ENCODE data around the gene AKIP1.

AKIP1 gene

GRCh38 chr11:8961401-8961800 lies 50.4 kb downstream of the AKIP1 start:
- H3K27ac ChIP-seq (ENCODE audit: low read length), result no peak overlapping the region
- no peaks in the 10 kb centered on the region for H3K27me3 ChIP-seq (ENCODE audit: control insufficient read depth in 1 of 2, insufficient read depth in 2 of 2, low read length in 2 of 2)
- H3K4me1 ChIP-seq (ENCODE audit: control insufficient read depth, insufficient read depth, low read length), result peaks cover 23% of the 10 kb centered on the region
- H3K4me3 ChIP-seq (ENCODE audit: low read length in 2 of 2), result no peak overlapping the region
- H3K9me3 ChIP-seq (ENCODE audit: control insufficient read depth in 2 of 2, low read length in 2 of 2), result no peaks in the 10 kb centered on the region
- H3K36me3 ChIP-seq (ENCODE audit: control insufficient read depth in 2 of 2, insufficient read depth in 2 of 2, low read length in 2 of 2), result peaks cover 2% of the 10 kb centered on the region in 2 donors
- H3K9ac ChIP-seq (ENCODE audit: low read length in 2 of 2), result peak overlapping the region in 1 of 2 donors; percentile 28

GRCh38 chr11:8962841-8963240 lies 51.9 kb downstream of the AKIP1 start:
- Histone ChIP-seq H3K27me3 (ENCODE audit: control insufficient read depth in 1 of 2, insufficient read depth in 2 of 2, low read length in 2 of 2) (no peaks in the 10 kb centered on the region), H3K27ac (ENCODE audit: low read length) (peak overlapping the region; percentile 98), H3K9me3 (ENCODE audit: control insufficient read depth in 2 of 2, low read length in 2 of 2) (no peaks in the 10 kb centered on the region), H3K36me3 (ENCODE audit: control insufficient read depth in 2 of 2, insufficient read depth in 2 of 2, low read length in 2 of 2) (peaks cover 0 to 6% of the 10 kb centered on the region in 2 donors), H3K4me1 (ENCODE audit: control insufficient read depth, insufficient read depth, low read length) (peaks cover 23% of the 10 kb centered on the region), H3K9ac (ENCODE audit: low read length in 2 of 2) (peak overlapping the region; percentile 97 to 98), H3K4me3 (ENCODE audit: low read length in 2 of 2) (peak overlapping the region; percentile 33 to 92)

DNA sequence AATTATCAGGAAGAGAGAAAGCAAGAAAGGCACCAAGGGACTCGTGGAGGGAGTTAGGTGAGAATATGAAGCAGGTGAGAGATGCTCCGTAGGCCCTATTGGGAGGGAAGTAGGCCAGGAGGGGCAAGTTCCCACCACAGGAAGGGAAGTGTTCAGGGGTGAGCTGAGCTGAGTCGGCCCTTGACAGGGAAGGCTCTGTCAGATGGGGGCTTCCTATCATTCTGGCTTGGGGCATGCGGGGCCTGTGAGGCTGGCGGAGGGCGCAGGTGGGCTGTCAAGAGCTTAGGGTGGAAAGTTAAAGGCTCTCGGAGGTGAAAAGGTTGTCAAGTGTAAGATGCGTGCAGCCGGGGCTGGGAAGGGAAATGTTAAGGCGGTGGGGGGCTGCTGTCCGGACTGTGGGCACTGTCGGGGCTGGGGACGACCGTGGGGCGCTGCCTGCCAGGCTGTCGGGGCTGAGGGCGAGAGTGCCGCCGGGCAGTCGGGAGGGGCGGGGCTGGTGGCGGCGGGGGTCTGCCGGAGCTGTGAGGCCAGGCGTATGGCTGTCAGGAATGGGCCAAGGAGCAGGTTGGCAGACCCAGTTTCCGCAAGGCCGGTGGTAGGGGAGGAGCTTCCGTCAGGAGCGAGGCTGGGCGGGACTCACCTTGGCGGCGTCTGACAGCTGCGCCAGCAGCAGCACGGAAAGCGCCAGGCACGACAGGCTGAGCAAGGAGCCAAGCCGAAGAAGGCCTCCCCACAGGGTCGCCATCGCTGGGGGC lies 52.8 kb downstream of the AKIP1 start:
- no peaks in the 10 kb centered on the region for H3K27me3 ChIP-seq (ENCODE audit: control insufficient read depth in 1 of 2, insufficient read depth in 2 of 2, low read length in 2 of 2)
- peak overlapping the region; percentile 91 to 92 for H3K4me3 ChIP-seq (ENCODE audit: low read length in 2 of 2)
- H3K27ac ChIP-seq (ENCODE audit: low read length), result peak overlapping the region; percentile 98
- peaks cover 23% of the 10 kb centered on the region for H3K4me1 ChIP-seq (ENCODE audit: control insufficient read depth, insufficient read depth, low read length)
- peaks cover 0 to 6% of the 10 kb centered on the region in 2 donors for H3K36me3 ChIP-seq (ENCODE audit: control insufficient read depth in 2 of 2, insufficient read depth in 2 of 2, low read length in 2 of 2)
- no peaks in the 10 kb centered on the region for H3K9me3 ChIP-seq (ENCODE audit: control insufficient read depth in 2 of 2, low read length in 2 of 2)
- peak overlapping the region; percentile 97 to 98 for H3K9ac ChIP-seq (ENCODE audit: low read length in 2 of 2)

- H3K9me3 ChIP-seq (ENCODE audit: control insufficient read depth in 2 of 2, low read length in 2 of 2), result no peaks in the 10 kb centered on the region
- peak within 1 kb of the TSS; percentile 97 to 98 for H3K9ac ChIP-seq (ENCODE audit: low read length in 2 of 2)
- peak within 1 kb of the TSS; percentile 91 to 92 for H3K4me3 ChIP-seq (ENCODE audit: low read length in 2 of 2)
- H3K36me3 ChIP-seq (ENCODE audit: control insufficient read depth in 2 of 2, insufficient read depth in 2 of 2, low read length in 2 of 2), result peaks cover 0 to 6% of the 10 kb centered on the region in 2 donors
- no peaks in the 10 kb centered on the region for H3K27me3 ChIP-seq (ENCODE audit: control insufficient read depth in 1 of 2, insufficient read depth in 2 of 2, low read length in 2 of 2)
- peaks cover 19% of the 10 kb centered on the region for H3K4me1 ChIP-seq (ENCODE audit: control insufficient read depth, insufficient read depth, low read length)
- peak within 1 kb of the TSS; percentile 98 for H3K27ac ChIP-seq (ENCODE audit: low read length)
These were observed 53.6 kb downstream of the AKIP1 start, which contains the start of gene TMEM9B for GRCh38 chr11:8964324-8965320. Gene TMEM9B, minus strand, starts transcription at chr11:8964442. Its CDS starts 129 bp downstream, at chr11:8964313.

DNA sequence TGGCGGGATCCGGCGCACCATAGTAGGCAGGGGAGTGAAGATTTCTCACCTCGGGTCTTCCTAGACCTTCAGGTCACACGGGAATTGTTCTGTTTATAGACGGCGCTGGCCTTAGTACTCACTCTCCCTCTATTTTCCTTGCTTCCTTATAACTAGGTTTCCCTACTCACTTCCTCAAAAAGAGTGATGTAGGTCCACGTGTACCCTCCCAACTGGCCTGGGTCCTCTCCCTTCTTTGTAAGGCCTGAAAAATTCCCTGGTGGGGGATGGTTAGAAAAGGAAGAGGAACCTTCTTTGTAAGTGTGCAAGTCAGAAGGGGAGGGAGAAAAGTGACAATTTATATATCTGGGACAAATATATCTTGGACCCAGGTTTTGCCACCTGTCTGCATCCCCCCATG lies 56.2 kb downstream of the AKIP1 start:
- Histone ChIP-seq H3K27ac (ENCODE audit: low read length) (no peak overlapping the region), H3K4me3 (ENCODE audit: low read length in 2 of 2) (no peak overlapping the region), H3K9ac (ENCODE audit: low read length in 2 of 2) (no peak overlapping the region), H3K9me3 (ENCODE audit: control insufficient read depth in 2 of 2, low read length in 2 of 2) (no peaks in the 10 kb centered on the region), H3K36me3 (ENCODE audit: control insufficient read depth in 2 of 2, insufficient read depth in 2 of 2, low read length in 2 of 2) (peaks cover 0 to 4% of the 10 kb centered on the region in 2 donors), H3K27me3 (ENCODE audit: control insufficient read depth in 1 of 2, insufficient read depth in 2 of 2, low read length in 2 of 2) (no peaks in the 10 kb centered on the region), H3K4me1 (ENCODE audit: control insufficient read depth, insufficient read depth, low read length) (peaks cover 19% of the 10 kb centered on the region)

Data from stomach smooth muscle (tissue), 2 donors.